Measurements from ENCODE around the gene PYGB. TPM values are rescaled to one million over a fixed set of nuclear protein-coding genes. Genes with fewer than 3 reads are reported as not detected.
"Not testable (repeated sequence)": the region's sequence is repeated elsewhere in the genome, so short reads cannot be mapped to it uniquely, and the experiment has no call there.

The PYGB gene
- total RNA-seq, 1 experiment from 2014 or later = 288 TPM

GRCh38 chr20:25256226-25256859, 8.5 kb downstream of the PYGB start:
- in situ Hi-C loops (cut with HindIII; ENCODE audit: low pct_unique_long_range_greater_than_20kb, low sequenced_read_pairs) = no loop called here
- no peak for DNase-seq (ENCODE audit: low read depth)

- in situ Hi-C loops (cut with HindIII; ENCODE audit: low pct_unique_long_range_greater_than_20kb, low sequenced_read_pairs) = no loop called here
- DNase-seq (ENCODE audit: low read depth) = no peak
These were observed 9.2 kb downstream of the PYGB start for GRCh38 chr20:25257130-25257529.

GRCh38 chr20:25257756-25258475, 10.0 kb downstream of the PYGB start:
- in situ Hi-C loops (cut with HindIII; ENCODE audit: low pct_unique_long_range_greater_than_20kb, low sequenced_read_pairs) = no loop called here
- DNase-seq (ENCODE audit: low read depth) = no peak

- in situ Hi-C loops (cut with HindIII; ENCODE audit: low pct_unique_long_range_greater_than_20kb, low sequenced_read_pairs) = no loop called here
- DNase-seq (ENCODE audit: low read depth) = no peak
These were observed 10.6 kb downstream of the PYGB start for GRCh38 chr20:25258476-25258805.

- no peak for DNase-seq (ENCODE audit: low read depth)
- in situ Hi-C loops (cut with HindIII; ENCODE audit: low pct_unique_long_range_greater_than_20kb, low sequenced_read_pairs) = no loop called here
These were observed 10.9 kb downstream of the PYGB start for GRCh38 chr20:25258828-25259227.

- in situ Hi-C loops (cut with HindIII; ENCODE audit: low pct_unique_long_range_greater_than_20kb, low sequenced_read_pairs) = no loop called here
These were observed 11.5 kb downstream of the PYGB start for GRCh38 chr20:25259358-25259757.

GRCh38 chr20:25259788-25260254, 11.9 kb downstream of the PYGB start:
- in situ Hi-C loops (cut with HindIII; ENCODE audit: low pct_unique_long_range_greater_than_20kb, low sequenced_read_pairs) = no loop called here
- no peak for DNase-seq (ENCODE audit: low read depth)

More at GRCh38 chr20:25259358-25259757, 11.5 kb downstream of the PYGB start:
- no peak for DNase-seq (ENCODE audit: low read depth)

- in situ Hi-C loops (cut with HindIII; ENCODE audit: low pct_unique_long_range_greater_than_20kb, low sequenced_read_pairs); DNase-seq (ENCODE audit: low read depth): not testable (repeated sequence)
These were observed 13.0 kb downstream of the PYGB start for GRCh38 chr20:25260770-25261437.

GRCh38 chr20:25269057-25269832, 21.4 kb downstream of the PYGB start:
- in situ Hi-C loops (cut with HindIII; ENCODE audit: low pct_unique_long_range_greater_than_20kb, low sequenced_read_pairs) = no loop called here
- no peak for DNase-seq (ENCODE audit: low read depth)

GRCh38 chr20:25269833-25270170, 21.9 kb downstream of the PYGB start:
- in situ Hi-C loops (cut with HindIII; ENCODE audit: low pct_unique_long_range_greater_than_20kb, low sequenced_read_pairs) = no loop called here
- DNase-seq (ENCODE audit: low read depth) = no peak

- DNase-seq (ENCODE audit: low read depth) = no peak
- in situ Hi-C loops (cut with HindIII; ENCODE audit: low pct_unique_long_range_greater_than_20kb, low sequenced_read_pairs) = no loop called here
These were observed 23.0 kb downstream of the PYGB start for GRCh38 chr20:25270829-25271251.

- DNase-seq (ENCODE audit: low read depth) = no peak
- in situ Hi-C loops (cut with HindIII; ENCODE audit: low pct_unique_long_range_greater_than_20kb, low sequenced_read_pairs) = no loop called here
These were observed 23.8 kb downstream of the PYGB start for GRCh38 chr20:25271486-25272222.

GRCh38 chr20:25272223-25273000, 24.5 kb downstream of the PYGB start:
- in situ Hi-C loops (cut with HindIII; ENCODE audit: low pct_unique_long_range_greater_than_20kb, low sequenced_read_pairs) = no loop called here
- no peak for DNase-seq (ENCODE audit: low read depth)

- DNase-seq (ENCODE audit: low read depth) = no peak
- in situ Hi-C loops (cut with HindIII; ENCODE audit: low pct_unique_long_range_greater_than_20kb, low sequenced_read_pairs) = no loop called here
These were observed 25.2 kb downstream of the PYGB start for GRCh38 chr20:25273046-25273445.

GRCh38 chr20:25273541-25274358, 25.9 kb downstream of the PYGB start:
- in situ Hi-C loops (cut with HindIII; ENCODE audit: low pct_unique_long_range_greater_than_20kb, low sequenced_read_pairs) = no loop called here
- no peak for DNase-seq (ENCODE audit: low read depth)

- in situ Hi-C loops (cut with HindIII; ENCODE audit: low pct_unique_long_range_greater_than_20kb, low sequenced_read_pairs) = no loop called here
These were observed 26.6 kb downstream of the PYGB start for GRCh38 chr20:25274481-25274880.

More at GRCh38 chr20:25274481-25274880, 26.6 kb downstream of the PYGB start:
- no peak for DNase-seq (ENCODE audit: low read depth)
